PFSK-1 (cell line): ENCODE measurements around the gene SMIM10L2A.

Experiments used
- FOXP2 ChIP-seq: optimal IDR thresholded peaks from 2 replicates; pipeline ENCODE3; 2011; ENCODE audit warnings: borderline replicate concordance, control low read depth, inconsistent platforms; ENCODE audit not compliant: insufficient read depth; ENCODE audit errors: extremely low read length, extremely low read depth
- POLR2AphosphoS5 ChIP-seq: IDR thresholded peaks from 2 replicates; pipeline ENCODE4 v1.6.1; 2012; ENCODE audit warnings: low read depth, mild to moderate bottlenecking, control low read depth, low read length, moderate library complexity
- SIN3A ChIP-seq: IDR thresholded peaks from 2 replicates; pipeline ENCODE4 v1.6.1; 2012; ENCODE audit warnings: mild to moderate bottlenecking, low read length, moderate library complexity, borderline replicate concordance; ENCODE audit not compliant: insufficient read depth
- TAF1 ChIP-seq: IDR thresholded peaks from 2 replicates; pipeline ENCODE4 v1.6.1; 2012; ENCODE audit warnings: low read length, control low read depth, borderline replicate concordance; ENCODE audit not compliant: insufficient read depth

GRCh38 chrX:135463937-135464336 lies 42.2 kb downstream of the SMIM10L2A start:
- TF ChIP-seq POLR2AphosphoS5, result no peak
- TF ChIP-seq FOXP2, result no peak
- TF ChIP-seq TAF1, result no peak
- no peak for TF ChIP-seq SIN3A
